NCI-H1092 (cell line): Measurements from ENCODE around the gene CACNA1G.

ENCODE experiments used
- DNase-seq: peaks from one replicate; lab custom pipeline; 2025; lab: John Stamatoyannopoulos, UW

The CACNA1G gene

GRCh38 chr17:50632637-50633036 is 72.1 kb downstream of the CACNA1G start:
- DNase-seq = no peak

- DNase-seq = no peak
Measured at GRCh38 chr17:50633683-50634082, 73.2 kb downstream of the CACNA1G start.

- DNase-seq = no peak
Measured at GRCh38 chr17:50634224-50634914, 73.9 kb downstream of the CACNA1G start, which contains the start of gene ABCC3. ABCC3 (plus strand) TSS chr17:50634881; CDS start chr17:50634937, 56 bp downstream.

- DNase-seq = no peak
Measured at GRCh38 chr17:50634915-50635731, 74.6 kb downstream of the CACNA1G start.

- DNase-seq = no peak
Measured at GRCh38 chr17:50635732-50635981, 75.1 kb downstream of the CACNA1G start.

GRCh38 chr17:50635982-50636803 is 75.7 kb downstream of the CACNA1G start:
- DNase-seq = no peak

- no peak for DNase-seq
Measured at GRCh38 chr17:50636804-50637195, 76.3 kb downstream of the CACNA1G start.

- no peak for DNase-seq
Measured at GRCh38 chr17:50637829-50638605, 77.5 kb downstream of the CACNA1G start.

- DNase-seq = no peak
Measured at GRCh38 chr17:50638606-50638965, 78.1 kb downstream of the CACNA1G start.

- peak; percentile 66 for DNase-seq
Measured at GRCh38 chr17:50638966-50639713, 78.6 kb downstream of the CACNA1G start.

GRCh38 chr17:50640686-50641351 is 80.3 kb downstream of the CACNA1G start:
- DNase-seq = no peak

GRCh38 chr17:50641357-50641756 is 80.8 kb downstream of the CACNA1G start:
- DNase-seq = no peak

- DNase-seq = no peak
Measured at GRCh38 chr17:50642071-50642721, 81.7 kb downstream of the CACNA1G start.

- DNase-seq = no peak
Measured at GRCh38 chr17:50642722-50643656, 82.5 kb downstream of the CACNA1G start.

- no peak for DNase-seq
Measured at GRCh38 chr17:50645748-50646682, 85.5 kb downstream of the CACNA1G start.

GRCh38 chr17:50647187-50647586 is 86.7 kb downstream of the CACNA1G start:
- DNase-seq = no peak

- DNase-seq = no peak
Measured at GRCh38 chr17:50649042-50649908, 88.8 kb downstream of the CACNA1G start.
